Tibial nerve (tissue), 4 donors: ENCODE data around the gene ITGB7. TPM values are rescaled to one million over a fixed set of nuclear protein-coding genes. Genes with fewer than 3 reads are reported as not detected.
A peak's percentile ranks its signal among the peaks of the same experiment; 100 is the strongest.

Experiments used
- DNase-seq, 2 donors: peaks; one replicate each; pipeline ENCODE4 v3.0.0-alpha.2; 2019; ENCODE audit warnings: low spot score in 2 of 2
- H3K27ac ChIP-seq, 4 donors: fragments of 200-600 bp; sonication (generic) in 3 of 4; one replicate each; pipeline ENCODE4 v1.5.1; 2017 to 2019; ENCODE audit warnings: mild to moderate bottlenecking in 1 of 4
- H3K27me3 ChIP-seq, 2 donors: fragments of 200-600 bp; sonication (generic) in 1 of 2; one replicate each; pipeline versions ENCODE4 v1.5.1 to v1.6.0; 2017 to 2019
- H3K36me3 ChIP-seq, 3 donors: fragments of 200-600 bp; sonication (generic); one replicate each; pipeline ENCODE4 v1.5.1; 2018 to 2019
- H3K4me1 ChIP-seq, 4 donors: fragments of 200-600 bp; sonication (generic) in 3 of 4; one replicate each; pipeline ENCODE4 v1.5.1; 2017 to 2019
- H3K4me3 ChIP-seq, 4 donors: fragments of 200-600 bp; sonication (generic) in 3 of 4; one replicate each; pipeline ENCODE4 v1.5.1; 2017 to 2019; ENCODE audit warnings: mild to moderate bottlenecking in 1 of 4, moderate library complexity in 1 of 4
- H3K9me3 ChIP-seq, 4 donors: fragments of 200-600 bp; sonication (generic) in 3 of 4; one replicate each; pipeline ENCODE4 v1.5.1; 2017 to 2019
- CTCF ChIP-seq, 5 experiments: fragments of 200-600 bp in 3 of 5; fragments of 450-650 bp in 2 of 5; sonication (generic) in 3 of 5; IDR thresholded peaks; one replicate each; pipeline ENCODE4 v1.5.1; 2016 to 2019; ENCODE audit warnings: antibody characterized with exemption in 5 of 5, mild to moderate bottlenecking in 3 of 5, moderate library complexity in 2 of 5
- EP300 ChIP-seq, 2 donors: sonication (generic); formaldehyde crosslinking; IDR thresholded peaks; one replicate each; pipeline ENCODE4 v1.6.1; 2017; ENCODE audit warnings: antibody characterized with exemption in 2 of 2, mild to moderate bottlenecking in 1 of 2
- POLR2A ChIP-seq, 2 donors: fragments of 450-650 bp; IDR thresholded peaks; one replicate each; pipeline ENCODE4 v1.6.1; 2017; ENCODE audit warnings: antibody characterized with exemption in 2 of 2, mild to moderate bottlenecking in 2 of 2, moderate library complexity in 2 of 2
- WGBS, 2 donors: methylation state at CpG; one replicate each; pipeline ENCODE4 v1.1.5; 2018; 5-methylcytosine and 5-hydroxymethylcytosine counted together
- total RNA-seq, 4 donors: library from RNA; depleted of rRNA; stranded (reverse); fragments of >200 nt; gene quantifications; one replicate each; pipeline ENCODE4 v1.1.0, GENCODE V29; 2016

ITGB7 gene
- total RNA-seq, 4 donors from 2014 or later: 3.6 to 15.1 (median 8.9) TPM

GRCh38 chr12:53217051-53217930 is 10.2 kb upstream of the ITGB7 start:
- 27 to 33% methylated on average over 17 to 19 of the region's 19 CpGs for WGBS, 2 donors
- no peak for DNase-seq
- Histone ChIP-seq H3K4me1 (peaks cover 0 to 65% (median 34%) of the 10 kb centered on the region in 4 donors), H3K4me3 (peak overlapping the region; percentile 53 to 78 (median 68)), H3K36me3 (peaks cover 0 to 35% (median 0%) of the 10 kb centered on the region in 3 donors), H3K9me3 (no peaks in the 10 kb centered on the region), H3K27ac (peak overlapping the region; percentile 92 to 100 (median 96)), H3K27me3 (no peaks in the 10 kb centered on the region)
- TF ChIP-seq EP300 (IDR thresholded peaks at IDR 0.05): peak in 1 of 2 donors; percentile 51
- no peak for TF ChIP-seq CTCF (IDR thresholded peaks at IDR 0.05)

DNA sequence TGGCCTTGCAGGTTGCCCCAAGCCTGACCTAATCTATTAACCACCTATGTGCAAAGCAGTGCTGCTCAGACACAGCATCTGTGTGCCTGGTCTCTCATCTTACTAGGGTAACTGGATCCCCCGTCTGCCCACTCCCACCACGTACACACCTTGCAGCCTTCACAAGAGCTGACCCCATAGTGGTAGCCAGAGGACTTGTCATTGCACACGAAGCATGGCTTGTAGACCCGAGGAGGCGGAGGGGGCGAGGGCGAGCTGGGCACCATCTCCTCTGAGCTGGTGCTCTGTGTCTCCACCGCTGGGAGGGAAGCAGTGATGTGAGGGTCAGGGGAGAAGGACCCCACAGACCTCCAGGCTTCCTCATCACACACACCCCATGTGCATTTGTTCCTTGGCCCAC is 8.4 kb upstream of the ITGB7 start:
- Histone ChIP-seq H3K27me3 (no peaks in the 10 kb centered on the region), H3K4me3 (no peak overlapping the region), H3K4me1 (peaks cover 0 to 60% (median 29%) of the 10 kb centered on the region in 4 donors), H3K27ac (peak overlapping the region in 3 of 4 donors; percentile 9 to 62 (median 41)), H3K9me3 (no peaks in the 10 kb centered on the region), H3K36me3 (peaks cover 0 to 53% (median 4%) of the 10 kb centered on the region in 3 donors)
- WGBS, 2 donors: 67 to 72% methylated on average over 8 of the region's 8 CpGs
- no peak for DNase-seq
- TF ChIP-seq EP300 (IDR thresholded peaks at IDR 0.05) (no peak), CTCF (IDR thresholded peaks at IDR 0.05) (no peak), POLR2A (IDR thresholded peaks at IDR 0.05) (no peak)

DNA sequence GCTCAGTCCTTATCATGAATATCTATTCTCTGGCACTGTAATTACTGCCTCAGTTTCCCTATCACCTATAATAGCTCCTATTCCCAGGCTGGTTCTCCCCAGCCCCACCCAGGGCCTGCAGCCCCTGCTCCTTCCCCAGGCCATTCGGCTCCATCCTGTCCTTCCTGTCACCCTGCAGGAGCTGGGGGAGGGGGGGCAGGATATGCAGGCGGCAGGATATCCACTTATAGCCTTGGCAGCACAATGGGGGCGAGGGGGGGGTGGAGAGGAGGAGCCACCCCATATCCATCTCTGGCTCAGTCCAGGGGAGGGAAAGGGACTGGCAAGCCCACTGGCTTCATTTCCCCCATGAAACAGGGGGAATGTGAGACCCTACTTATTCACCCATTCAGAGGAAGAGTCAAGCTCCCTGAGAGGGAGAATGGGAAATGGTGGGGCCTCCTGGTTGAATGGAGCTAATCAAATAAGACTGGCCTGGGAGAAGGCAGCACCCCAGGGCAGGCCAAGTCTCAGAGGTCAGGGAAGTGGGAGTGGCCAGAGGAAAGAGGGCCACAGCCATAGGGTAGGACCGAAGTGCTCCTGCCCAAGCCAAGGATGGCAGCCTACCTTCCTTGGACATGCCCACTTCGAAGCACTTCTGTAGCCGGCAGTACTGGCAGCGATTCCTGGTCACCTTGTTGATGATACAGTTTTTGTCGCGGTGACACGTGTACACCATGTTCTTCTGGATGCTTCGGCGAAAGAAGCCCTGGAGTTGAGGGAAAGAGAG is 7.8 kb upstream of the ITGB7 start:
- H3K27ac ChIP-seq: peak overlapping the region in 3 of 4 donors; percentile 9 to 62 (median 41)
- no peaks in the 10 kb centered on the region for H3K27me3 ChIP-seq
- TF ChIP-seq EP300 (IDR thresholded peaks at IDR 0.05) (no peak), CTCF (IDR thresholded peaks at IDR 0.05) (no peak), POLR2A (IDR thresholded peaks at IDR 0.05) (no peak)
- H3K36me3 ChIP-seq: peaks cover 0 to 59% (median 4%) of the 10 kb centered on the region in 3 donors
- H3K9me3 ChIP-seq: no peaks in the 10 kb centered on the region
- no peak for DNase-seq
- H3K4me3 ChIP-seq: no peak overlapping the region
- WGBS, 2 donors: 51 to 63% methylated on average over 12 of the region's 12 CpGs
- peaks cover 0 to 60% (median 29%) of the 10 kb centered on the region in 4 donors for H3K4me1 ChIP-seq

- Histone ChIP-seq H3K4me3 (no peak overlapping the region), H3K27me3 (no peaks in the 10 kb centered on the region), H3K27ac (peak overlapping the region in 2 of 4 donors; percentile 41 to 62), H3K4me1 (peaks cover 0 to 62% (median 30%) of the 10 kb centered on the region in 4 donors), H3K9me3 (no peaks in the 10 kb centered on the region), H3K36me3 (peaks cover 0 to 65% (median 4%) of the 10 kb centered on the region in 3 donors)
- 64 to 77% methylated on average over 5 of the region's 5 CpGs for WGBS, 2 donors
- DNase-seq: no peak
- TF ChIP-seq EP300 (IDR thresholded peaks at IDR 0.05) (no peak), CTCF (IDR thresholded peaks at IDR 0.05) (no peak), POLR2A (IDR thresholded peaks at IDR 0.05) (no peak)
Observed at GRCh38 chr12:53214221-53214620, 7.2 kb upstream of the ITGB7 start.
